Measurements from ENCODE around the gene CHCHD2.
"Not testable (repeated sequence)": the region's sequence is repeated elsewhere in the genome, so short reads cannot be mapped to it uniquely, and the experiment has no call there.

DNA sequence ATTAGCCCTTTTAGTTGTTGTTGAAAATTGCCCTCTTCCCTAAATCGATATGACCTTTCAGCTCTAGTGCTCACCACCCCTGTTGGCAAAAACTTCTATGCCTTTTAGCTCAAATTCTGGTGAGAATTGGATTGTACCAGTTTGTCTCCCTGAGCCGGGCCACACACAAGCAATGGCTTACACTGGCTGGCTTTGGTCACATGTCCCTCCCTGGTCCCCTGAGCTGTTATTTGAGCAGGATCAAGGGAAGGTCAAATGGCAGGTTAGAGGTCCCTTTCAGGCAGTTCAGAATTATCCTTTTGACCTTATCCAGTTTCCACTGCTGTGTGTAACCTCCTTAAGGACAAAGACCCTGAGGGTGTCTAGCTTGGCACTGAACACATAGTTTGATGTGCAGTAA is 24.8 kb upstream of the CHCHD2 start:
- not testable (repeated sequence) for TF ChIP-seq TAF1 (IDR thresholded peaks at IDR 0.05; ENCODE audit: low read depth, low read length); POLR2AphosphoS5 (IDR thresholded peaks at IDR 0.05; ENCODE audit: low read depth, low read length); POLR2A (IDR thresholded peaks at IDR 0.05; ENCODE audit: low read depth, low read length); PAX5 (IDR thresholded peaks at IDR 0.05; ENCODE audit: insufficient read depth, low read length, severe bottlenecking); POU2F2 (IDR thresholded peaks at IDR 0.05; ENCODE audit: low read depth, low read length); SPI1 (IDR thresholded peaks at IDR 0.05; ENCODE audit: low read depth, low read length)
